WTC11 (cell line): ENCODE results near the gene C6orf52.

Source experiments
- CTCF ChIP-seq: fragments of 200-600 bp; IDR thresholded peaks from 2 replicates; pipeline ENCODE4 v1.8.0; 2022; ENCODE audit warnings: antibody characterized with exemption
- NFYB ChIP-seq: sonication (generic); formaldehyde crosslinking; conservative IDR thresholded peaks from 2 replicates; pipeline ENCODE4 v1.8.0; 2022; ENCODE audit warnings: low read depth, missing genetic modification reagents
- NR2C2 ChIP-seq: sonication (generic); formaldehyde crosslinking; IDR thresholded peaks from 2 replicates; pipeline ENCODE4 v1.8.0; 2022; ENCODE audit warnings: mild to moderate bottlenecking, missing genetic modification reagents
- ZNF317 ChIP-seq: sonication (generic); formaldehyde crosslinking; IDR thresholded peaks from 2 replicates; pipeline ENCODE4 v1.8.1; 2023; ENCODE audit warnings: low read depth, mild to moderate bottlenecking, moderate library complexity, missing genetic modification reagents, borderline replicate concordance
- TF ChIP-seq, protein P1 (sequence below): sonication (generic); formaldehyde crosslinking; IDR thresholded peaks from 2 replicates; pipeline ENCODE4 v1.8.1; 2023; ENCODE audit warnings: mild to moderate bottlenecking, missing genetic modification reagents
- TF ChIP-seq, protein P2 (sequence below): sonication (generic); formaldehyde crosslinking; IDR thresholded peaks from 2 replicates; pipeline ENCODE4 v1.8.0; 2022; ENCODE audit warnings: mild to moderate bottlenecking, missing genetic modification reagents

DNA sequence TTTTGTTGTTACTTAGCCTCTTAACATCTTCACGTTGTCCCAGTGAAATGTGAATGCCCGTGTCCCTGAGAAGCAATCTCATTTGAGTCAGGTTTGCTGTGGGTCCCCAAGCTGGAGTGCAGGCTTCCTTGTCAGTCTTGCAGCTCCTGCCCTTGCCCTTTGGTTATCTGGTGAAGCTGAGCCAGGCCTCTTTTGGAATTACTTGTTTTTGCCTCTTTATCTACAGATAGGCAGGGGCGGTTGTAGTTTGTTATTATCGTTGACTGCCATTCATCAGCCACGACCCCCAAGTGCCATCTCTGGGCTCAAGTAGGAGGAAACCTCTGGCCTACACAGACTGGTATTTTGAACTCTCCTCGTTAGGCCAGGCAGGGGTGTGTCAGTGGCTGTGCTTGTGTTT lies 30.6 kb upstream of the C6orf52 start:
- no peak for TF ChIP-seq CTCF
- TF ChIP-seq NR2C2 (CRISPR knock-in tag) = no peak
- no peak for TF ChIP-seq NFYB (CRISPR knock-in tag)
- TF ChIP-seq ZNF317 = no peak
- TF ChIP-seq, protein P1, sequence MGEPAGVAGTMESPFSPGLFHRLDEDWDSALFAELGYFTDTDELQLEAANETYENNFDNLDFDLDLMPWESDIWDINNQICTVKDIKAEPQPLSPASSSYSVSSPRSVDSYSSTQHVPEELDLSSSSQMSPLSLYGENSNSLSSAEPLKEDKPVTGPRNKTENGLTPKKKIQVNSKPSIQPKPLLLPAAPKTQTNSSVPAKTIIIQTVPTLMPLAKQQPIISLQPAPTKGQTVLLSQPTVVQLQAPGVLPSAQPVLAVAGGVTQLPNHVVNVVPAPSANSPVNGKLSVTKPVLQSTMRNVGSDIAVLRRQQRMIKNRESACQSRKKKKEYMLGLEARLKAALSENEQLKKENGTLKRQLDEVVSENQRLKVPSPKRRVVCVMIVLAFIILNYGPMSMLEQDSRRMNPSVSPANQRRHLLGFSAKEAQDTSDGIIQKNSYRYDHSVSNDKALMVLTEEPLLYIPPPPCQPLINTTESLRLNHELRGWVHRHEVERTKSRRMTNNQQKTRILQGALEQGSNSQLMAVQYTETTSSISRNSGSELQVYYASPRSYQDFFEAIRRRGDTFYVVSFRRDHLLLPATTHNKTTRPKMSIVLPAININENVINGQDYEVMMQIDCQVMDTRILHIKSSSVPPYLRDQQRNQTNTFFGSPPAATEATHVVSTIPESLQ (CRISPR knock-in tag) = no peak
- TF ChIP-seq, protein P2, sequence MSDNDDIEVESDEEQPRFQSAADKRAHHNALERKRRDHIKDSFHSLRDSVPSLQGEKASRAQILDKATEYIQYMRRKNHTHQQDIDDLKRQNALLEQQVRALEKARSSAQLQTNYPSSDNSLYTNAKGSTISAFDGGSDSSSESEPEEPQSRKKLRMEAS (CRISPR knock-in tag) = no peak
